Trophoblast cell (in vitro differentiated cells and primary cell): ENCODE results near the gene PLB1.
A peak's percentile ranks its signal among the peaks of the same experiment; 100 is the strongest.

Experiments
- DNase-seq, 2 donors: peaks; one replicate each; pipeline ENCODE4 v3.0.0-alpha.2; 2016
- H2AFZ ChIP-seq: 2 replicates; pipeline ENCODE4 v1.6.1; 2013; ENCODE audit warnings: low read length, moderate library complexity, mild to moderate bottlenecking; ENCODE audit not compliant: insufficient read depth, poor library complexity
- H2AK5ac ChIP-seq: 2 replicates; pipeline ENCODE4 v1.6.1; 2013; ENCODE audit warnings: mild to moderate bottlenecking, low read length
- H2BK120ac ChIP-seq: 2 replicates; pipeline ENCODE4 v1.6.1; 2013; ENCODE audit warnings: low read length, mild to moderate bottlenecking, moderate library complexity; ENCODE audit not compliant: insufficient read depth, poor library complexity
- H2BK12ac ChIP-seq: 2 replicates; pipeline ENCODE4 v1.6.1; 2013; ENCODE audit warnings: mild to moderate bottlenecking, low read length, moderate library complexity
- H2BK5ac ChIP-seq: 2 replicates; pipeline ENCODE4 v1.6.1; 2013; ENCODE audit warnings: low read length, low read depth, moderate library complexity, mild to moderate bottlenecking; ENCODE audit not compliant: poor library complexity
- H3K14ac ChIP-seq: 2 replicates; pipeline ENCODE4 v1.6.1; 2013; ENCODE audit warnings: mild to moderate bottlenecking, low read length
- H3K18ac ChIP-seq: 2 replicates; pipeline ENCODE4 v1.6.1; 2013; ENCODE audit warnings: mild to moderate bottlenecking, low read length
- H3K23ac ChIP-seq: 2 replicates; pipeline ENCODE4 v1.6.1; 2013; ENCODE audit warnings: low read length
- H3K27ac ChIP-seq: 2 replicates; pipeline ENCODE4 v1.5.1; 2013; ENCODE audit warnings: low read depth, mild to moderate bottlenecking, inconsistent platforms, low read length, moderate library complexity
- H3K27me3 ChIP-seq: 2 replicates; pipeline ENCODE4 v1.6.1; 2013; ENCODE audit warnings: inconsistent platforms, mild to moderate bottlenecking, low read length, moderate library complexity; ENCODE audit not compliant: insufficient read depth
- H3K36me3 ChIP-seq, 2 experiments: 1 replicate in 1 of 2; 2 replicates in 1 of 2; pipeline ENCODE4 v1.6.1; 2013; ENCODE audit warnings: low read length in 2 of 2, mild to moderate bottlenecking in 2 of 2, moderate library complexity in 1 of 2; ENCODE audit not compliant: insufficient read depth in 2 of 2, control insufficient read depth in 1 of 2
- H3K4ac ChIP-seq: 2 replicates; pipeline ENCODE4 v1.6.1; 2013; ENCODE audit warnings: low read depth, mild to moderate bottlenecking, low read length, moderate library complexity
- H3K4me1 ChIP-seq, 2 experiments: 1 replicate in 1 of 2; 2 replicates in 1 of 2; pipeline ENCODE4 v1.6.1; 2013; ENCODE audit warnings: low read length in 2 of 2, mild to moderate bottlenecking in 2 of 2, moderate library complexity in 1 of 2; ENCODE audit not compliant: insufficient read depth in 2 of 2, control insufficient read depth in 1 of 2
- H3K4me2 ChIP-seq: 2 replicates; pipeline ENCODE4 v1.6.1; 2013; ENCODE audit warnings: inconsistent platforms, mild to moderate bottlenecking, low read length, moderate library complexity
- H3K4me3 ChIP-seq: 2 replicates; pipeline ENCODE4 v1.5.1; 2013; ENCODE audit warnings: mild to moderate bottlenecking, low read depth, low read length, inconsistent platforms
- H3K79me1 ChIP-seq: one replicate; pipeline ENCODE4 v1.6.1; 2013; ENCODE audit warnings: low read length
- H3K79me2 ChIP-seq: 2 replicates; pipeline ENCODE4 v1.6.1; 2013; ENCODE audit warnings: low read length, mild to moderate bottlenecking; ENCODE audit not compliant: control insufficient read depth, insufficient read depth, poor library complexity
- H3K9ac ChIP-seq: 2 replicates; pipeline ENCODE4 v1.6.1; 2013; ENCODE audit warnings: mild to moderate bottlenecking, low read length
- H3K9me3 ChIP-seq: 2 replicates; pipeline ENCODE4 v1.6.1; 2013; ENCODE audit warnings: low read depth, mild to moderate bottlenecking, control low read depth, inconsistent platforms, low read length; ENCODE audit not compliant: insufficient read depth
- H4K12ac ChIP-seq: 2 replicates; pipeline ENCODE4 v1.6.1; 2013; ENCODE audit warnings: low read depth, mild to moderate bottlenecking, low read length, moderate library complexity
- H4K8ac ChIP-seq: 2 replicates; pipeline ENCODE4 v1.6.1; 2013; ENCODE audit warnings: low read depth, mild to moderate bottlenecking, low read length, moderate library complexity
- H4K91ac ChIP-seq: one replicate; pipeline ENCODE4 v1.6.1; 2013; ENCODE audit warnings: low read depth, mild to moderate bottlenecking, low read length, moderate library complexity
- WGBS: extraction: QIAGEN DNeasy Blood & Tissue Kit; methylation state at CpG from one replicate; pipeline ENCODE4 v1.1.7; 2013; ENCODE audit warnings: missing lambda C conversion rate; ENCODE audit not compliant: insufficient read length, insufficient coverage; ENCODE audit errors: extremely low coverage; 5-methylcytosine and 5-hydroxymethylcytosine counted together

The PLB1 gene

DNA sequence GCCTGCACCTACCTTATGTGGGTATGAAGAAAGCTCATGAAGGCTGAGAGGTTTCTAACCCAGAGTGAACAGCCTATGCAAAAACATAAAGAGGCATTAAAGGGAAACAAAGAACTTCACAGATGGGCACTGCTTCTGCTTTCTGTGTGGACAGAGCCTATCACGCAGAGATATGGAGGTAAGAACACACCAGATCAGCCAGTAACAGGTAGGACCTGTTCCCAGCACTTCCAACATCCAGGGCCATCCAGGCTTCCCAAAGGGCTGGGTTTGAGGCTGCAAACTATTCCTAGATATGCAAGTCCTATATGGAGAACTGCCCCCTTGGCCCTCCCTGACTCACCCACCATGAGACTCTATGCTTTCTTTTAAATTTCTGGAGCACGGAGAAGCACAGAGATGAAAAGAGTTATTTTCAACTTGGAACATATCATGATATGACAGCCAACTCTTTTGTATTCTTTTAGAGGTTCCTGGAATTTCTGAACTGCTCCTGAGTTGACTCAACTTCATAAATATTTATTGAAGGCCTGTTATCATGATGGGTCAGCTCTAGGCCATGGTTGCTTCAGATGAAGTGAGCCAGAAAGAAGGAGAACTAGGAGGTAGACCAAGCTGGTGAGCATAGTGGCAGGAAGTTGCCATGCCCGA lies 178.3 kb downstream of the PLB1 start:
- no CpG with 5 or more reads among the region's 3 CpGs for WGBS
- Histone ChIP-seq H2BK120ac (no peak overlapping the region), H3K4me2 (no peak overlapping the region), H3K4ac (no peak overlapping the region), H3K14ac (no peak overlapping the region), H3K23ac (no peak overlapping the region), H3K9me3 (peaks cover 1% of the 10 kb centered on the region), H2AFZ (no peak overlapping the region), H3K4me1 (peaks cover 0 to 2% of the 10 kb centered on the region in 2 experiments), H2AK5ac (peak overlapping the region; percentile 24), H2BK5ac (no peak overlapping the region), H3K9ac (no peak overlapping the region), H4K12ac (no peak overlapping the region), H2BK12ac (no peak overlapping the region), H4K8ac (no peak overlapping the region), H3K27ac (no peak overlapping the region), H3K36me3 (peaks cover 0 to 3% of the 10 kb centered on the region in 2 experiments), H3K79me1 (peaks cover 9% of the 10 kb centered on the region), H3K4me3 (no peak overlapping the region), H3K18ac (no peak overlapping the region), H3K79me2 (no peaks in the 10 kb centered on the region), H4K91ac (no peak overlapping the region), H3K27me3 (no peaks in the 10 kb centered on the region)
- peak in 1 of 2 donors; percentile 49 for DNase-seq

DNA sequence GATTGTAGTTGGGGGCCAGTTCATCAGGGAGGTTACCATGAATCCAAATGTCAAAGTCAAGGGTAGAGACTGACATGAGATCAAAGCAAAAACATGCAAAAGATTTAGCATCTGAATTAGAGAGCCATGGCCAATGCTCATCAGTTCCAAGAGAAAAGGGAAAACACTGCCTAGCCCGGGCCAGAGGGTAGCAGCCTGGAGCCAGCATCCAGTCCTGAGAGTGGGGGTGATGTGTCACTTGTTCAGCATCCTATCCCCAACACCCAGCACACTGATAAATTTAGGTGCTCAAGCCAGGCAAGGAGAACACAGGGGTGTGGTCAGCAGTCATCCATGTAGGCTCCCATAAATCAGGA lies 178.8 kb downstream of the PLB1 start:
- Histone ChIP-seq H3K4me1 (peaks cover 0 to 4% of the 10 kb centered on the region in 2 experiments), H3K27ac (no peak overlapping the region), H3K79me2 (no peaks in the 10 kb centered on the region), H4K12ac (no peak overlapping the region), H2AFZ (no peak overlapping the region), H4K91ac (no peak overlapping the region), H3K18ac (no peak overlapping the region), H3K14ac (no peak overlapping the region), H4K8ac (no peak overlapping the region), H3K27me3 (no peaks in the 10 kb centered on the region), H3K23ac (no peak overlapping the region), H3K4ac (no peak overlapping the region), H3K36me3 (peaks cover 0 to 3% of the 10 kb centered on the region in 2 experiments), H2BK5ac (no peak overlapping the region), H3K9me3 (peaks cover 1% of the 10 kb centered on the region), H2BK12ac (no peak overlapping the region), H3K4me3 (no peak overlapping the region), H3K9ac (no peak overlapping the region), H2AK5ac (no peak overlapping the region), H3K4me2 (no peak overlapping the region), H3K79me1 (peaks cover 11% of the 10 kb centered on the region), H2BK120ac (no peak overlapping the region)
- WGBS = no CpG with 5 or more reads among the region's 1 CpG
- DNase-seq = no peak

DNA sequence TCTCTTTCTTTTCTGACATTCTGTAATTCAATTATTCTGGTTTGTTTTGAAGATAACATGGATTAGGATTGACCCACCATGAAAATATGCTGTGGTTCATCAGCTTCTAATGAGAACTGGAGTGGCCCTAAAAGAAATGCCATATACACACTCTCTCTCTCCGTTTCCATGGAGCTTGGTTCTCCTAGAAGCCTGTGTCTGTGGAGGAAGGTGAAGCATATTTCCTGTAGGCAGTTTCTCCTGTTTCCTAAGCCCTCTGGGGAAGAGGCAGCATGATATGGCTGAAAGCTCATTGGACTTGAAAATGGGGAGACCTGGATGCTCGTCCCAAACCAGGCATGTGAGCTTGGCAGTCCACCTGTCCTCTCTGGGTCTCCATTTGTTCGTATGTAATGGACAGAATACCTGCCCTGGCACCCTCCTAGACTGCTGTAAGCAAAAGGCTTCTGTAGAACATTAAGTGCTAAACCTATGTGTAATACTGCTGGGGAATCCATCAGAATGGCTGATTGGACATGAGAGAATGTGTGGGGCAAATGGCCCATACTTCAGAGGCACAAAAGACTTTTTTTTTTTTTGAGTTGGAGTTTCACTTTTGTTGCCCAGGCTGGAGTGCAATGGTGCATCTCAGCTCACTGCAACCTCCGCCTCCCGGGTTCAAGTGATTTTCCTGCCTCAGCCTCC lies 180.4 kb downstream of the PLB1 start:
- no peaks in the 10 kb centered on the region for H3K27me3 ChIP-seq
- H2BK12ac ChIP-seq = peak overlapping the region; percentile 14
- H3K4ac ChIP-seq = no peak overlapping the region
- no peak overlapping the region for H3K23ac ChIP-seq
- no peak overlapping the region for H2AFZ ChIP-seq
- no peak overlapping the region for H4K8ac ChIP-seq
- no peak overlapping the region for H2BK120ac ChIP-seq
- H3K27ac ChIP-seq = no peak overlapping the region
- H3K4me3 ChIP-seq = no peak overlapping the region
- H3K79me1 ChIP-seq = peaks cover 21% of the 10 kb centered on the region
- no peak overlapping the region for H3K9ac ChIP-seq
- H3K36me3 ChIP-seq = peaks cover 0 to 3% of the 10 kb centered on the region in 2 experiments
- no peak overlapping the region for H4K12ac ChIP-seq
- no peak overlapping the region for H2AK5ac ChIP-seq
- no peak overlapping the region for H2BK5ac ChIP-seq
- no peak overlapping the region for H4K91ac ChIP-seq
- H3K14ac ChIP-seq = no peak overlapping the region
- no peaks in the 10 kb centered on the region for H3K79me2 ChIP-seq
- DNase-seq = no peak
- H3K18ac ChIP-seq = no peak overlapping the region
- WGBS = no CpG with 5 or more reads among the region's 5 CpGs
- H3K4me2 ChIP-seq = no peak overlapping the region
- H3K4me1 ChIP-seq = peaks cover 8 to 11% of the 10 kb centered on the region in 2 experiments
- H3K9me3 ChIP-seq = peaks cover 1% of the 10 kb centered on the region

DNA sequence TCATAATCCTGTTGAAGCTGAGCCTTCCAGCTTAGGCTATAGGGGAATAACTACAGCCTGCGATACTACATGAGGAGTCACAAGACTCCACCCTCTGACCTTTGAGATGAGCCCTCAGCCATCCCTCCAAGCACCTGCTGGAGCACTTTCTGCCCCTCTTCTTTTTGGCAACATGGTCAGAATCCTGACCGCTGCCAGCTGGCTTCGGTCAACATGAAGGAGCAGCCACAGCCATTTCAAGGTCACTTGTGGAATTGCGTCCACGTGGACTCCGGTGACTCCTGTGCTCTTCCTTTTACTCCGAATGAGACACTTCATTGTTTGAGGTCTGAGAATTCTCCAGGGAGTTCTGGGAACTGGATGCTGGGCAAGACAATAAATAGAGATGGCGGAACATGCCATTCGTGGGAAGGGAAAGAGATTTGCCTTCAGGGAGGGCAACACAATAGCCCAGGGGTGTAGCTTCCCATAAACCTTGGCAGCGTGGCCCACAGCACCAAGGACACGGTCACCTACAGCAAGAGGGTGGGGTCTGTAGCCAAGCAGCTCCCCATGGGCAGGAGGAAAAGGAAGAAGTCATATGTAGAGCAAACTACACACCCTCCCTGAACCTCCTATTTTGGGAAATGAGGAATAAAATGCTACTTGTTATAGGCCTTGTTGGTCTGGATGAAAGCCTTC lies 182.5 kb downstream of the PLB1 start:
- no CpG with 5 or more reads among the region's 11 CpGs for WGBS
- no peak for DNase-seq
- peak overlapping the region; percentile 85 for H2BK12ac ChIP-seq
- peak overlapping the region; percentile 60 for H2BK120ac ChIP-seq
- no peak overlapping the region for H3K9ac ChIP-seq
- peak overlapping the region; percentile 87 for H2AK5ac ChIP-seq
- H4K8ac ChIP-seq = no peak overlapping the region
- H3K27me3 ChIP-seq = no peaks in the 10 kb centered on the region
- peaks cover 0 to 3% of the 10 kb centered on the region in 2 experiments for H3K36me3 ChIP-seq
- H3K18ac ChIP-seq = peak overlapping the region; percentile 11
- H3K4me3 ChIP-seq = no peak overlapping the region
- H2AFZ ChIP-seq = no peak overlapping the region
- peak overlapping the region; percentile 32 for H3K14ac ChIP-seq
- H3K4me2 ChIP-seq = no peak overlapping the region
- peaks cover 1% of the 10 kb centered on the region for H3K9me3 ChIP-seq
- H3K79me1 ChIP-seq = peaks cover 38% of the 10 kb centered on the region
- H3K23ac ChIP-seq = no peak overlapping the region
- H3K27ac ChIP-seq = no peak overlapping the region
- no peak overlapping the region for H4K12ac ChIP-seq
- peaks cover 12% of the 10 kb centered on the region for H3K79me2 ChIP-seq
- H4K91ac ChIP-seq = peak overlapping the region; percentile 76
- H2BK5ac ChIP-seq = no peak overlapping the region
- peaks cover 24 to 28% of the 10 kb centered on the region in 2 experiments for H3K4me1 ChIP-seq
- no peak overlapping the region for H3K4ac ChIP-seq
